Activated B cell treated with CpG ODN at 0.5 μM for 24 hours (primary cell): ENCODE results near the gene OR4D2. TPM values are rescaled to one million over a fixed set of nuclear protein-coding genes. Genes with fewer than 3 reads are reported as not detected.

ENCODE experiments used
- ATAC-seq: fragments of 200-7000 bp; cut with Tn5 transposase; one replicate; pipeline ENCODE4 v1.10.0; 2021; ENCODE audit warnings: low read depth, mild to moderate bottlenecking, moderate library complexity
- CTCF ChIA-PET: fragments of 350-600 bp; sonication (Branson Sonifier 250); formaldehyde crosslinking; loops from one replicate; lab custom pipeline; 2021; ENCODE audit warnings: antibody characterized with exemption; lab: Charles Lee
- POLR2A ChIA-PET: fragments of 350-600 bp; sonication (Branson Sonifier 250); formaldehyde crosslinking; loops from one replicate; lab custom pipeline; 2021; ENCODE audit warnings: antibody characterized with exemption; lab: Charles Lee
- DNase-seq: peaks from one replicate; pipeline ENCODE4 v3.0.0; 2022
- H3K27ac Mint-ChIP-seq: one replicate; pipeline ENCODE4 v1.8.0; 2020; ENCODE audit warnings: mixed read lengths
- H3K27me3 Mint-ChIP-seq: one replicate; pipeline ENCODE4 v1.8.0; 2021; ENCODE audit warnings: mixed read lengths
- H3K36me3 Mint-ChIP-seq: one replicate; pipeline ENCODE4 v1.8.0; 2021; ENCODE audit warnings: low read depth, mixed read lengths
- H3K4me1 Mint-ChIP-seq: one replicate; pipeline ENCODE4 v1.8.0; 2021; ENCODE audit warnings: mixed read lengths
- H3K4me3 Mint-ChIP-seq: one replicate; pipeline ENCODE4 v1.8.0; 2020; ENCODE audit warnings: mild to moderate bottlenecking, mixed read lengths
- H3K9me3 Mint-ChIP-seq: one replicate; pipeline ENCODE4 v1.8.0; 2020; ENCODE audit warnings: mixed read lengths
- intact Hi-C: fragments of 100-400 bp; cut with micrococcal nuclease; formaldehyde crosslinking; loops from one replicate; pipeline ENCODE4 v1.15.1; 2024
- total RNA-seq: library from RNA; stranded (reverse); gene quantifications from 2 replicates; pipeline ENCODE4 v1.2.3, GENCODE V29; 2022
- TF ChIP-seq, protein P1 (sequence below): fragments of 200-600 bp; IDR thresholded peaks from one replicate; pipeline ENCODE4 v1.8.0; 2022; ENCODE audit warnings: antibody characterized with exemption, mild to moderate bottlenecking

Gene OR4D2
- total RNA-seq, 1 donor from 2014 or later: not detected

DNA sequence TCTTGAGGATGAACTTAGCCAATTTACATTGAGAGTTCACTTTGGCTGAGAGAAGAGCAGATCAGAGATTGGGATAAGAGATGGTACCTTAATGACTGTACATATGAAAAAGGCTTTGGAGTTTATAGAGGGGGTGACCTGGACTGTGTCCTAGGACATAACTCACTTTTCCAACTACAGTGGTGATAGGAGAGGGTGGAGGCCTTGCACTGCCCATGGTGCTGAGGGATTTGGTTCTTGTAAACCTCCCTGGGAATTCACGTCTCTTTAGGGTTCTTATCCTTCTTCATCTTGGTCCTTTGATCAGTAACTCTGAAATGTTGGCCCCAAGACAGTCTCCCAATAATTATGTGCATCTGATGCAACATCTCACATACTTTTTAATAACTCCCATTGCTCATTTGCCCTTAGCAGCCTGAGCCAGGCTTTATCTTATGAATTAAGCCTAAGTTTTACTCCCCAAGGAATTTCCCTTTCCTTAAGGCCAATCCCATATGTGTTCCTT lies 18.8 kb upstream of the OR4D2 start, which contains the start of gene OR4D1:
OR4D1 (plus strand) TSS at position 455 of the 505 bp plus-strand sequence. CDS start 6,770 bp downstream, outside the sequence.
- intact Hi-C loops: no loop called here
- ChIA-PET POLR2A (no interaction called here), CTCF (no interaction called here)
- Mint-ChIP-seq H3K4me3 (no peak within 1 kb of the TSS), H3K27me3 (peaks cover 26% of the 10 kb centered on the region), H3K36me3 (peaks cover 2% of the 10 kb centered on the region), H3K4me1 (peaks cover 5% of the 10 kb centered on the region), H3K27ac (no peak within 1 kb of the TSS), H3K9me3 (peaks cover 27% of the 10 kb centered on the region)
- DNase-seq: no peak
- TF ChIP-seq, protein P1, sequence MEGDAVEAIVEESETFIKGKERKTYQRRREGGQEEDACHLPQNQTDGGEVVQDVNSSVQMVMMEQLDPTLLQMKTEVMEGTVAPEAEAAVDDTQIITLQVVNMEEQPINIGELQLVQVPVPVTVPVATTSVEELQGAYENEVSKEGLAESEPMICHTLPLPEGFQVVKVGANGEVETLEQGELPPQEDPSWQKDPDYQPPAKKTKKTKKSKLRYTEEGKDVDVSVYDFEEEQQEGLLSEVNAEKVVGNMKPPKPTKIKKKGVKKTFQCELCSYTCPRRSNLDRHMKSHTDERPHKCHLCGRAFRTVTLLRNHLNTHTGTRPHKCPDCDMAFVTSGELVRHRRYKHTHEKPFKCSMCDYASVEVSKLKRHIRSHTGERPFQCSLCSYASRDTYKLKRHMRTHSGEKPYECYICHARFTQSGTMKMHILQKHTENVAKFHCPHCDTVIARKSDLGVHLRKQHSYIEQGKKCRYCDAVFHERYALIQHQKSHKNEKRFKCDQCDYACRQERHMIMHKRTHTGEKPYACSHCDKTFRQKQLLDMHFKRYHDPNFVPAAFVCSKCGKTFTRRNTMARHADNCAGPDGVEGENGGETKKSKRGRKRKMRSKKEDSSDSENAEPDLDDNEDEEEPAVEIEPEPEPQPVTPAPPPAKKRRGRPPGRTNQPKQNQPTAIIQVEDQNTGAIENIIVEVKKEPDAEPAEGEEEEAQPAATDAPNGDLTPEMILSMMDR: no peak
- no peak for ATAC-seq

DNA sequence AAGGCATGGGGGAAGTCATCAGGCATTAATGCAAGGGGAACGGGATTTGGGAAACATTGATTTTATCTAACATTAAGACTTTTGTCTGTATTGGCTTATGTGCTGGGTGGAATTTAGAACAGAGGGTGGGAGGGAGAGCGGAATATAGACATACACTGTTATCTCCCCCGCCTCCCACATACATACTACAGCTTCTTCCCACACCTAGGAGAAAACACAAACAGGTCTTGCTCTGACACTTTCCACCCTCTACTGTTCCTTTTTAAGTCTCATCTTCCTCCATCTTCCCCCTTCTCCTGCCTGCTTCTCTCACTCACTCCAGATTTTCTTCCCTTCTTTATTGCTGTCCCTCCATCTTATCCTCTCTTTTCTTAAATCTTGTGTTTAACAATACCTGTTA lies 18.2 kb upstream of the OR4D2 start:
- TF ChIP-seq, protein P1: no peak
- Mint-ChIP-seq H3K4me1 (peaks cover 11% of the 10 kb centered on the region), H3K27ac (no peak overlapping the region), H3K4me3 (no peak overlapping the region), H3K27me3 (peaks cover 26% of the 10 kb centered on the region), H3K9me3 (peaks cover 26% of the 10 kb centered on the region), H3K36me3 (peaks cover 2% of the 10 kb centered on the region)
- intact Hi-C loops: no loop called here
- ChIA-PET POLR2A (no interaction called here), CTCF (no interaction called here)
- DNase-seq: no peak
- ATAC-seq: no peak

DNA sequence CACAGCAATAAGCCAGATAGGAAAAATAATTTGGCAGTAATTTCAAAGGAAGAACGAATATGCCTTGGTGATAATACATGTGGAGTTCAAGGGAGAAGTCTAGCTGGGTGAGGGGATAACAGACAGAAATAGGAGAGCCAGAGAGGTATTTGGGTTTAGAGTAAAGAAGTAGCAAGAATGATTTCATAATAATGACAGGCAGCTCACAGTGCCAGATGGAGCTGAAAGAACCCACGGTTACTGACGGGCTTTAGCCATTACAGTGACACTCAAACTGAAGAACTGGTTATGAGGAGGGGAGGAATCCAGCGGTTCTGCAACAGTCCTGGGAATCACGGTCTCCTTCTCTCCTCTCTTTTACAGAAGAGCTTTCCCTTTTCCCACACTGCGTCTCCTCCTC lies 16.4 kb upstream of the OR4D2 start:
- intact Hi-C loops: no loop called here
- H3K9me3 Mint-ChIP-seq: peaks cover 14% of the 10 kb centered on the region
- DNase-seq: no peak
- H3K4me1 Mint-ChIP-seq: peaks cover 12% of the 10 kb centered on the region
- H3K27me3 Mint-ChIP-seq: peaks cover 25% of the 10 kb centered on the region
- H3K27ac Mint-ChIP-seq: no peak overlapping the region
- no peak overlapping the region for H3K4me3 Mint-ChIP-seq
- POLR2A ChIA-PET: no interaction called here
- TF ChIP-seq, protein P1: no peak
- CTCF ChIA-PET: no interaction called here
- H3K36me3 Mint-ChIP-seq: peaks cover 2% of the 10 kb centered on the region
- ATAC-seq: no peak

DNA sequence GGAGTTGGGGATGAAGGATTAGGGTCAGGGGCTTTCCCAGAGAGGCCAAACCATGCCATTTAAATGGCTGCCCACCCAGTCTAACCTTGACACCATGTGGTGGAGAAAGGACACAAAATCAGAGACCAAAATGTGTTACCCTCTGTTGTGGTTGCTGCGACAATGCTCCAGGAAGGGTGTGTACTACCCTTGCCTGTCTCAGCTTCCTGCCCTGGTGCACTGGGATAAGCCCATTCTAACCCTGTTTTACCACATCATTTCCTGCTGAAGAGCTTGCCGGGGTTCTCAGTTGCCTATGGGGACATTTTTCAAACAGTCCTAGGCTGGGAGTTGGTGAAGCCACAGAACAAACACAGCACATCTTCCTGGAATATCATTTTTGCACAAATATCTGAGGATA lies 13.7 kb upstream of the OR4D2 start:
- H3K27ac Mint-ChIP-seq: no peak overlapping the region
- ChIA-PET POLR2A (no interaction called here), CTCF (no interaction called here)
- no peaks in the 10 kb centered on the region for H3K9me3 Mint-ChIP-seq
- H3K4me1 Mint-ChIP-seq: peaks cover 24% of the 10 kb centered on the region
- TF ChIP-seq, protein P1: no peak
- no peak for ATAC-seq
- peak overlapping the region; percentile 4 for H3K4me3 Mint-ChIP-seq
- intact Hi-C loops: no loop called here
- peaks cover 35% of the 10 kb centered on the region for H3K27me3 Mint-ChIP-seq
- DNase-seq: no peak
- no peaks in the 10 kb centered on the region for H3K36me3 Mint-ChIP-seq

DNA sequence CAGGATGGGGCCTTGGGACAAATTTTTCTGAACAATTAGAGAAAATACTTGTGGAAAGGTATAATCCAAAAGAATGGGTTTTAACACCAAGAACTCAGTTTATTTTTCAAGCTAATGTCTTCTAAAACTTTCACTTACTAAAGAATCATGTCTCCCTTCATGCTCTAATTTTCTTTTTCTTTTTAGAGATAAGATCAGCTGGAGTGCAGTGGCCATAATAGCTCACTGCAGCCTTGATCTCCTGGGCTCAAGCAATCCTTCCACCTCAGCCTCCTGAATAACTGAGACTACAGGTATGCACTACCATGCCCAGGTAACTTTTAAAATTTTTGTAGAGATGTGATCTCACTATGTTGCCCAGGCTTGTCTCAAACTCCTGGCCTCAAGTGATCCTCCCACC lies 13.1 kb upstream of the OR4D2 start:
- TF ChIP-seq, protein P1: no peak
- DNase-seq: no peak
- Mint-ChIP-seq H3K36me3 (no peaks in the 10 kb centered on the region), H3K27me3 (peaks cover 34% of the 10 kb centered on the region), H3K4me1 (peaks cover 24% of the 10 kb centered on the region), H3K9me3 (no peaks in the 10 kb centered on the region), H3K27ac (no peak overlapping the region), H3K4me3 (no peak overlapping the region)
- no peak for ATAC-seq
- ChIA-PET POLR2A (no interaction called here), CTCF (no interaction called here)
- intact Hi-C loops: no loop called here
